Small intestine (tissue), 7 donors: ENCODE results near the gene CLDN1. TPM values are rescaled to one million over a fixed set of nuclear protein-coding genes. Genes with fewer than 3 reads are reported as not detected.
A peak's percentile ranks its signal among the peaks of the same experiment; 100 is the strongest.

Experiments
- DNase-seq, 2 donors: peaks; one replicate each; pipeline versions ENCODE4 v3.0.0 to v3.0.0-alpha.2; 2013
- FAIRE-seq: peaks from 2 replicates; lab custom pipeline; 2012; peaks lifted over from hg19 to GRCh38; lab: Jason Lieb, UNC
- H3K27ac ChIP-seq, 3 donors: one replicate each; pipeline ENCODE4 v1.5.1; 2013; ENCODE audit warnings: low read length in 2 of 3, mild to moderate bottlenecking in 2 of 3, control low read depth in 1 of 3, inconsistent platforms in 1 of 3, low read depth in 1 of 3, moderate library complexity in 1 of 3
- H3K27me3 ChIP-seq, 3 donors: one replicate each; pipeline ENCODE4 v1.6.1; 2013; ENCODE audit warnings: low read length in 3 of 3, inconsistent platforms in 1 of 3; ENCODE audit not compliant: control insufficient read depth in 3 of 3, insufficient read depth in 3 of 3
- H3K36me3 ChIP-seq, 3 donors: one replicate each; pipeline ENCODE4 v1.6.1; 2013; ENCODE audit warnings: low read length in 3 of 3, inconsistent platforms in 1 of 3, low read depth in 1 of 3, mild to moderate bottlenecking in 1 of 3, moderate library complexity in 1 of 3; ENCODE audit not compliant: control insufficient read depth in 3 of 3, insufficient read depth in 2 of 3
- H3K4me1 ChIP-seq, 3 donors: one replicate each; pipeline ENCODE4 v1.6.1; 2013; ENCODE audit warnings: low read length in 2 of 3, inconsistent platforms in 1 of 3, low read depth in 1 of 3, mild to moderate bottlenecking in 1 of 3, moderate library complexity in 1 of 3; ENCODE audit not compliant: control insufficient read depth in 3 of 3, insufficient read depth in 2 of 3
- H3K4me3 ChIP-seq, 3 donors: one replicate each; pipeline ENCODE4 v1.5.1; 2013; ENCODE audit warnings: low read length in 3 of 3, control low read depth in 1 of 3, inconsistent platforms in 1 of 3, low read depth in 1 of 3, mild to moderate bottlenecking in 1 of 3, moderate library complexity in 1 of 3
- H3K9me3 ChIP-seq, 2 donors: one replicate each; pipeline ENCODE4 v1.6.1; 2013; ENCODE audit warnings: low read depth in 1 of 2, low read length in 1 of 2; ENCODE audit not compliant: control insufficient read depth in 2 of 2, insufficient read depth in 1 of 2
- WGBS, 3 donors: extraction: QIAGEN DNeasy Blood & Tissue Kit; methylation state at CpG; one replicate each; pipeline ENCODE4 v1.1.7; 2013; 5-methylcytosine and 5-hydroxymethylcytosine counted together
- polyA plus RNA-seq, 4 donors: library from polyadenylated mRNA; stranded (reverse) in 3 of 4; unstranded in 1 of 4; fragments of 200-250 nt in 3 of 4; fragments of 120-200 nt in 1 of 4; gene quantifications; one replicate each; pipeline versions ENCODE4 v1.2.1 to v1.2.3, GENCODE V29; 2013
- donor health status: healthy with polysubstance abuse.
- donor health status: control.
- donor health status: control.
- donor health status: Bipolar disorder and iron deficiency.
- donor health status: healthy.

CLDN1 gene
- polyA plus RNA-seq, 4 donors, result 0.45 to 16.0 (median 1.3) TPM; not detected in 1

- H3K9me3 ChIP-seq, result no peaks in the 10 kb centered on the region
- no peak overlapping the region for H3K4me3 ChIP-seq
- H3K27ac ChIP-seq, result peak overlapping the region in 1 of 3 donors; percentile 46
- no peaks in the 10 kb centered on the region for H3K27me3 ChIP-seq
- H3K4me1 ChIP-seq, result peaks cover 0 to 6% (median 0%) of the 10 kb centered on the region in 3 donors
- DNase-seq (peak; percentile 40 to 44), FAIRE-seq (no peak)
- no peaks in the 10 kb centered on the region for H3K36me3 ChIP-seq
- WGBS, 3 donors, result 4 to 19% (median 10%) methylated on average over 4 of the region's 4 CpGs
Measured at GRCh38 chr3:190345027-190345821, 23.0 kb upstream of the CLDN1 start.

- FAIRE-seq (no peak), DNase-seq (no peak)
- Histone ChIP-seq H3K27me3 (no peaks in the 10 kb centered on the region), H3K36me3 (no peaks in the 10 kb centered on the region), H3K4me3 (no peak overlapping the region), H3K9me3 (no peaks in the 10 kb centered on the region), H3K27ac (no peak overlapping the region), H3K4me1 (peaks cover 0 to 16% (median 0%) of the 10 kb centered on the region in 3 donors)
- WGBS, 3 donors, result 79 to 86% (median 79%) methylated on average over 2 of the region's 2 CpGs
Measured at GRCh38 chr3:190340071-190340470, 17.8 kb upstream of the CLDN1 start.

GRCh38 chr3:190339130-190339529, 16.9 kb upstream of the CLDN1 start:
- H3K9me3 ChIP-seq, result no peaks in the 10 kb centered on the region
- peaks cover 0 to 11% (median 0%) of the 10 kb centered on the region in 3 donors for H3K4me1 ChIP-seq
- no peak for FAIRE-seq
- no peaks in the 10 kb centered on the region for H3K36me3 ChIP-seq
- H3K27ac ChIP-seq, result no peak overlapping the region
- no peak for DNase-seq
- no peak overlapping the region for H3K4me3 ChIP-seq
- no peaks in the 10 kb centered on the region for H3K27me3 ChIP-seq

GRCh38 chr3:190338717-190339116, 16.5 kb upstream of the CLDN1 start:
- FAIRE-seq (no peak), DNase-seq (no peak)
- Histone ChIP-seq H3K4me1 (peaks cover 0 to 11% (median 0%) of the 10 kb centered on the region in 3 donors), H3K27ac (no peak overlapping the region), H3K4me3 (no peak overlapping the region), H3K36me3 (no peaks in the 10 kb centered on the region), H3K27me3 (no peaks in the 10 kb centered on the region), H3K9me3 (no peaks in the 10 kb centered on the region)

- FAIRE-seq (no peak), DNase-seq (no peak)
- Histone ChIP-seq H3K27me3 (no peaks in the 10 kb centered on the region), H3K4me1 (peaks cover 0 to 11% (median 0%) of the 10 kb centered on the region in 3 donors), H3K27ac (peak overlapping the region in 1 of 3 donors; percentile 48), H3K9me3 (no peaks in the 10 kb centered on the region), H3K36me3 (no peaks in the 10 kb centered on the region), H3K4me3 (no peak overlapping the region)
- 89 to 93% (median 93%) methylated on average over 5 of the region's 5 CpGs for WGBS, 3 donors
Measured at GRCh38 chr3:190337301-190337700, 15.1 kb upstream of the CLDN1 start.

- DNase-seq (peak in 1 of 2 donors; percentile 52), FAIRE-seq (no peak)
- H3K27me3 ChIP-seq, result no peaks in the 10 kb centered on the region
- H3K4me1 ChIP-seq, result peaks cover 0 to 11% (median 0%) of the 10 kb centered on the region in 3 donors
- H3K9me3 ChIP-seq, result no peaks in the 10 kb centered on the region
- H3K27ac ChIP-seq, result peak overlapping the region in 1 of 3 donors; percentile 48
- no peaks in the 10 kb centered on the region for H3K36me3 ChIP-seq
- H3K4me3 ChIP-seq, result no peak overlapping the region
- WGBS, 3 donors, result 66 to 76% (median 70%) methylated on average over 3 of the region's 3 CpGs
Measured at GRCh38 chr3:190336516-190337189, 14.4 kb upstream of the CLDN1 start.

GRCh38 chr3:190333961-190334360, 11.7 kb upstream of the CLDN1 start:
- no peak for DNase-seq
- Histone ChIP-seq H3K27me3 (no peaks in the 10 kb centered on the region), H3K27ac (no peak overlapping the region), H3K4me1 (peaks cover 0 to 22% (median 0%) of the 10 kb centered on the region in 3 donors), H3K4me3 (no peak overlapping the region), H3K36me3 (no peaks in the 10 kb centered on the region), H3K9me3 (no peaks in the 10 kb centered on the region)
- WGBS, 3 donors, result 74 to 82% (median 79%) methylated on average over 1 of the region's 1 CpG
- FAIRE-seq, result no peak

- no peak overlapping the region for H3K4me3 ChIP-seq
- no peaks in the 10 kb centered on the region for H3K27me3 ChIP-seq
- WGBS, 3 donors, result 78 to 85% (median 84%) methylated on average over 3 of the region's 3 CpGs
- no peak for FAIRE-seq
- H3K9me3 ChIP-seq, result no peaks in the 10 kb centered on the region
- no peaks in the 10 kb centered on the region for H3K36me3 ChIP-seq
- H3K27ac ChIP-seq, result no peak overlapping the region
- peaks cover 0 to 14% (median 0%) of the 10 kb centered on the region in 3 donors for H3K4me1 ChIP-seq
- peak in 1 of 2 donors; percentile 65 for DNase-seq
Measured at GRCh38 chr3:190330936-190331734, 8.9 kb upstream of the CLDN1 start.
